NCI-H146 (cell line): ENCODE results near the gene GNAI2.
"Not testable (repeated sequence)": the region's sequence is repeated elsewhere in the genome, so short reads cannot be mapped to it uniquely, and the experiment has no call there.

Experiments
- DNase-seq: peaks from one replicate; lab custom pipeline; 2025; lab: John Stamatoyannopoulos, UW

The GNAI2 gene

DNA sequence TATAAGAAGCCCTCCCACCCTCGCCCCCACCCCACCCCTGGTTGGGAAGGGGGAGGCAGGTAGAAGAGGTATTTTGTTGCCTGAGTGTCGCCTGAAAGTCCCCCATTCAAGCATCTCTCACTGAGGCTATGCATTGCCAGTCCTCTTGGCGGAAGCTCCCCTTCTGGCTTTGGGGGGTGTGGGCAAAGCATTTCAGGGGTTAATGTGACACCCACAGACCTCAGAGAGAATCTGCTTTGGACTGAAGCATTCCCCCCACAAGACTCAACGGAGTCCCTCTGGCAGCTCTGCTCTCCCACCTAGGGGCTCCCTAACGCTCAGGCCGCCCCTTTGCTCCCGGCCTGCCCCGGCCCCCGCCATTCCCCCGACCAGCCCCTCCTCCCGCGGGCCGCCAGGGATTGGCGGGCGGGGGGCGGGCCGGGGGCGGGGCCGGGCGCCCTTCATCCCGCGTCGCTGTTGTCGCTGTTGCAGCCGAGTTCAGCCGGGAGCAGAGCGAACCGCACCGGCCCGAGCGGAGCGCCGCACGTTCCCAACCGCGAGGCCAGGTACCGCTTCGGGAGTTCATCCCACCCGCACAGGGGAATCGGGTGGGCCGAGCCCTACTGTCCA, 31.1 kb upstream of the GNAI2 start, which contains the start of gene SLC38A3:
SLC38A3 (plus strand) TSS at position 468 of the 609 bp plus-strand sequence. CDS start 8,929 bp downstream, outside the sequence.
- DNase-seq, result peak; percentile 39

GRCh38 chr3:50205413-50206276, 30.4 kb upstream of the GNAI2 start:
- DNase-seq, result peak; percentile 74

DNA sequence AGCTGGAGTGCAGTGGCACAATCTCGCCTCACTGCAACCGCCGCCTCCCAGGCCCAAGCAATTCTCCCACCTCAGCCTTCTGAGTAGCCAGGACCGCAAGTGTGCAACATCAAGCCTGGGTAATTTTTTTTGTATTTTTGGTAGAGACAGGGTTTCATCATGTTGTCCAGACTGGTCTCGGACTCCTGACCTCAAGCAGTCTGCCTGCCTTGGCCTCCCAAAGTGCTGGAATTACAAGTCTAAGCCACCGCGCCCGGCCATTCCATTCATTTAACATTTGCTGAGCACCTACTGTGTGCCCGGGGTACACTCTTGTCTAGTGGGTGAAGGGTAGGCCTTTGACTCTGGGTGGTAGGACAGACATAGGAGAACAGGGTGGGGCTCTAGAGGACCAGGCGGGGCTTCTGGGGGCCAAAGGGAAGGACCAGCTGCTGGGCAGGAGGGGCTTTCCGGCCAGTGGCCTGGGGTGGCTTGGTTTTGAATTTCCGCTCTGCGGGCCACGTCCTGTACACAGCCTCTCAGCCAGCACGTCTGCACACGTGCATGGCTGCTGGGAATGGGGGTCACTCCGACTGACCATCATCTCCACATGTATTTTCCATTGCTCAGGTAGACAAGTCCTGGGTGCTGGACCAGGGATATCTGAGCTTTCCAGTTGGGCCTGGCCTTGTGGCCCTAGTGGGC, 28.5 kb upstream of the GNAI2 start:
- DNase-seq, result no peak

DNA sequence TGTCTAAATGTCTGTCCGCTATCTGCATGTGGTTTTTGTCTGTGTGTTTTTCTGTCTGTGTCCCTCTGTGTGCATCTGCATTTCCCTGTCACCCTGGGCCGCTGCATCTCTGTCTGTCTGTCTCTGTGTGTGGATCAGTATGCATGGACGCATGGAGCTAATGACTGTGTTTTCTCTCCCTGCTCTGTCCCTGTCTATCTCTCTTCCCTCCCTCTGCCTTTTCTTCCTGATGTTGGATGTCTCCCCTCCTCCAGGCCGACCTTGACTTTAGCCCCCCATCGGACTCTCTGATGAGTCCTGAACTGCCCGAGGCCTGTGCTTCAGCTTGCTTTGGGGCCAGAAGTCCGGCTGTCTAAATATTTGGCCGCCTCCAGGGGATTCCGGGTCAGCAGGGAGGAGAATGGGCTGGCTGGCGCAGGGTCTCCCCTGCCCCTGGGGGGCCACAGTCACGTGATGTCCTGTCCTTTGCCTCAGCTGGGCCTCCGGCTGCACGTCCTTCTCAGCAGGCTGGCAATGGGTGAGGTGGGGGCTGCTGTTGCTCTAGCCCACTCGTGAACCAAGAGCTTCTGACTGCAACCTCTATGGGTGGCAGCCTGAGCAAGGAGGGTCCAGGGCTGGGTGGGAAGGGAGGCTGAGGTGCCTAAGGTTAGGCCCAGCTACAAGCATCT, 27.2 kb upstream of the GNAI2 start:
- DNase-seq, result peak; percentile 70

- DNase-seq, result no peak
These were observed 25.9 kb upstream of the GNAI2 start for GRCh38 chr3:50210176-50210509.

DNA sequence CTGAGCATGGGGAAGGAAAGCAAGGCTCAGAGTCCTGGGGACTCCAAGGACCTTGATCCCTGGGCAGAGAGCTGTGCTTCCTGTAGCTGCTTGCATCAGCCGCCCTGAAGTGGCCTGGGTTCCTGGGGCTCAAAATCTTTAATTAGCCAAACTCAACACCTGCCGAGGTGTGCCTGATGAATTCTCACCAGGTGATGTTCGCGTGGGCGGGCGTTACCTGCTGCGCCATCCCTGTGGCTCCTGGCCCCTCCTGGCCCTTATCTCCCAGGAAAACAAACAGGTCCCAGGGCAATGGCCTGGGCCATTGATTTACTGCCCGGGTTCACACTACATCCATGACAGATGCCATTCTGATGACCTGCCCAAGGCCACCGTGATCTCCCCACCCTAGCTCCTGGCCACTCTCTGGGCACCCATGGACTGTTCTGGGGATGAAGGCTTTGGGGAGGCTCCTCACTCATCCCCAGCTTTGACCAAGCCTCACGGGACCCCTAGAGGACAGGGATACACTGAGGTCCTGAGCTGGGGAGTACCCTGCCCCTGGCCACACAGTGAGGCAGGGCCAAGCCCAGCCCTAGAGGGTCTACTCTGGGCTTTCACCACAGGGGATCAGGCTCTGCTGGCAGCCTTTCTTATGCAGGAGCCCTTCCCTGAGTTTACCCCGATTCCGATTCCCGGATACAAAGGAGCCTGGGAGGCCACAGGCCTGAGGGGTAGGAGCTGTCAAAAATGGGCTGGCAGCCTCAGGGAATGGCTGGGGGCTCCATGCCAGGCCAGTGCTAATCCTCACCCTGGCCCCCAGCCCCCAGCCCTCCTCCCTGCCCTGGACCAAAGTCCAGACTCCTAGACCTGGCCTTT, 25.3 kb upstream of the GNAI2 start:
- DNase-seq, result peak; percentile 88

GRCh38 chr3:50211368-50211717, 24.7 kb upstream of the GNAI2 start:
- not testable (repeated sequence) for DNase-seq

DNA sequence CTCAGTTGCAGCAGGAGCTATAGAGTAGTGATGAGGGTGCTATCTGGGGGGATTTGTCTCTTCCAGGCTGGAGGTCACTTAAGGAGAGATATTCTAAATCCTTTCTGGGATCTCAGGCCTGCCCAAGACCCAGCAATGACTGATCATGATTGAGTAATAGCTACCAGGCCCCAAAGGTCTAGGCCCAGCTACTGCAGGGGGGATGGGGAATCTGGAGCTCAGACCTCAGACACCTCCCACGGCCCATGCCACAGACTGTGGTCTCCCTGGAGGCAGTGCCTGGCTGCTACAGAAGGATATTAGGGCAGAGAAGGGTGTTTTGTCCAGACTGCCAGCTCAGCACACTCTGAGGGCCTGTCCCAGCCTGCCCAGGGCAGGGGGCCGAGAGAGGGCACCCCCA, 24.1 kb upstream of the GNAI2 start:
- no peak for DNase-seq

- DNase-seq, result no peak
These were observed 23.5 kb upstream of the GNAI2 start for GRCh38 chr3:50212502-50212901.

DNA sequence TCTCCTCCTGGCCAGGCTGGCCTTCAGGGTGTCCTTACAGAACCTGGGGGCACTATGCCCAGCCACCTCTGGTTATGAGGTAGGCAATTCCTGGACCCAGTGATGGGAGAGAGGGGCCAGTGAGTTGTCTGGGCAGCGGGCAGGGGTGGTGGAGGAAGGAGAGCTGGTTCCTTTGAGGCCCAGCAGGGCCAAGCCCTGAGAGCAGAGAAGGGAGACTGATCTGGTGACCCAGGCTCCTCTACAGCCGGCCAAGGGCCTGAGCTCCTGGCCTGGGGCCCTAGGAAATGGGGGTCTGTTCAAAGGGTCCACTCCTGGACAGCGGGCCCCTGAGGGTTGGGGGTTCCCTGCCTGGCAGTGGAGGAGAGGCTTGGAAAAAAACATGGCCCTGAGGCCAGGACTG, 23.0 kb upstream of the GNAI2 start:
- DNase-seq, result no peak

- DNase-seq, result peak; percentile 43
These were observed 22.6 kb upstream of the GNAI2 start for GRCh38 chr3:50213373-50213772.

- DNase-seq, result no peak
These were observed 21.2 kb upstream of the GNAI2 start for GRCh38 chr3:50214824-50215223.

GRCh38 chr3:50215529-50215928, 20.5 kb upstream of the GNAI2 start:
- no peak for DNase-seq

DNA sequence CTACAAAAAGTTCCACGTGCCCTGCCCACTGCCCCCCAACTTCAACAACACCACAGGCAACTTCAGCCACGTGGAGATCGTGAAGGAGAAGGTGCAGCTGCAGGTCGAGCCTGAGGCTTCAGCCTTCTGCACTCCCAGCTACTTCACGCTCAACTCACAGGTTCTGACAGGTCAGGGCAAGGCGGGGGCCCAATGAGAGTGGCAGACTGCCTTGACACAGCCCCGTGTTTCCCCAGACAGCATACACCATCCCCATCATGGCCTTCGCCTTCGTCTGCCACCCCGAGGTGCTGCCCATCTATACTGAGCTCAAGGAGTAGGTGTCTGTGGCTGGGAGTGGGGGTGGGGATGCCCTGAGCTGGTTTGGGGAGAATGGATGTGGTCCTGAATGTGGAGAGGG, 18.3 kb upstream of the GNAI2 start:
- no peak for DNase-seq

GRCh38 chr3:50218448-50218847, 17.6 kb upstream of the GNAI2 start:
- DNase-seq, result no peak

DNA sequence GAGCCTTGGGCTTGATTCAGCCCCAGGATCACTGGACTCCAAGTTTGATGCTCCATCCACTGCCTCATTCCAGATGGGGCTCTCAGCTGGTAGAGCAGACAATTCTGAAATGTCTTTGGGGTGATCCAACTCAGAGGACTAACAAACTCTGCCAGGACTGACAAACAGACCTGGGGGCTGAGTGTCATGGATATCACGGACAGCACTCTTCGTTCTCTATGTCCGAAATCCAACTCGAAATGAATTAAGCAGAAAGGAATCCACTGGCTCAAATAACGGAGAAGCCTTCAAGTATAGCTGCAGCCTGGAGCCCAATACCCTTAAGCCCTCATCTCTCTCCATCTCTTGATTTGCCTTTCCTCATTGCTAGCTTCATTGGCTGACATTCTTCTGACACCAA, 16.7 kb upstream of the GNAI2 start:
- DNase-seq, result no peak

- DNase-seq, result no peak
These were observed 15.9 kb upstream of the GNAI2 start for GRCh38 chr3:50220109-50220508.

- no peak for DNase-seq
These were observed 15.0 kb upstream of the GNAI2 start for GRCh38 chr3:50221051-50221410.

DNA sequence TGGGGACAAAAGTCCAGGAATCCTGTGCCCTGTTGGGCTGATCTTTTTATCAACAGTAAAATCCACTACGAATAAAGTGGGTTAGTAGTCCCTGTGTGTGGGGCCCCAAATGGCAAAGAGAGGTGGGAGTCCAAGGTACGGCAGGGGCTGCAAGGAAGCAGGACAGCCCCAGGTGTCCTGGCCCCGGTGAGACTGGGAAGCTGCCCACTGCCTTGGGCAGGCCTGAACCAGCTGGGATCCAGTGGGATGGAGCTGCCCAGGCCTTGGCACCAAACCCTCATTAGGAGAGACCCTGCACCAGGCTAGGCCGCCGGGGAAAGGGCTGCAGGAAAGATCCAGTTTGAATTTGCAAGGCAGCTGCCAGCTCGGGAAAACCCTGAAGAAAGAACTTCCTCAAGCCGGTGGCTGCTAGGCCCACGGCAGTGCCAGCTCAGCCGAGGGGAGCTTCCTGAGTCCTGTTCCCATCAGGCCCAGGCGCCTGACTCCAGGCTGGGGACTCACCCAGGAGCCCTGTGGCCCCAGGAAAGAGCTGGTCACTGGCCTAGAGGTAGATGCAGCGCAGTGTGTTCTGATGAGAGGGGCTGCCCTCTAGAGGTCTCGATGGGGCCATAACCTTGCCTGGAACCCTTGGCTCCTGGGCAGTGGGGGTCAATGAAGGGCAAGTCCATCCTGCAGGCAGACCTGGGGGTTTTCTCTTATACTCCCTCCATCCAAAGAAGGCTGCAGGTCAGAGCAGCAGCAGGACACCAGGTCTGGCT, 14.4 kb upstream of the GNAI2 start:
- DNase-seq, result peak; percentile 9

DNA sequence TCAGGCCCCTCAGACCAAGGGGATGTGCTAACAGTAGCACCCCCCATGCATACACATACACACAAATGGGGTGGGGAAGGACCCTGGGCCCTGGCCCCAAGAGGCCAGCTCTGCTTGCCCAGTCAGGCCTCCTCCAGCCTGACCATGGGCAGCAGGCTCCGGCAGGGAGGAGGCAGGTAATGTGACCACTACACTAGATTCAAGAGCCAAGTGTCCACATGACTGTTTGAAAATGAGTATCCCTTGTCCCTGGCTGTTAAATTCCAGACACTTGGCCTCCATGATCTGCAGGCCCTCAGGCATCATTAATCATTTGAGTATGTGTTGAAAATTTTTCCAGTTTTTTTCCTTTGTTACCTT, 13.9 kb upstream of the GNAI2 start:
- DNase-seq, result no peak

GRCh38 chr3:50224639-50225038, 11.4 kb upstream of the GNAI2 start:
- no peak for DNase-seq
